HG02870 (cell line): ENCODE results near the gene KLC1.

Experiments used
- ATAC-seq: cut with Tn5 transposase; IDR thresholded peaks from one replicate; pipeline ENCODE4 v1.9.1; 2021; ENCODE audit warnings: mild to moderate bottlenecking, moderate library complexity; ENCODE audit not compliant: unreplicated experiment

Gene KLC1

DNA sequence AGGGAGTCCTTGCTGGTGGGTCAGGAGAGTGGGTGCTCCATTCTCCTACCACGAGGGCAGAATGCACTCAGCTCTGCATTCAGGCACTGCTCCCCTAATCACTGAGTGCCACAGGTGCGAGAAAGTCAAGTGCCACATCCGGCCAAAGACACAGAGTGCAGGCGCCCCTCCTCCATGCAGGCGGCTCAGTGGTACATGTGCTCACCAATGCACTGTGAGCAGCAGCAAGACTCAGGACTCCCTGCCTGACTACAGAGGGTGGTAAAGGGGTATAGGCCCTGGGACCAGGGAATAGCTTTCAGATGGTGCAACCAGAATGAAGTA, 119.5 kb downstream of the KLC1 start:
- no peak for ATAC-seq

DNA sequence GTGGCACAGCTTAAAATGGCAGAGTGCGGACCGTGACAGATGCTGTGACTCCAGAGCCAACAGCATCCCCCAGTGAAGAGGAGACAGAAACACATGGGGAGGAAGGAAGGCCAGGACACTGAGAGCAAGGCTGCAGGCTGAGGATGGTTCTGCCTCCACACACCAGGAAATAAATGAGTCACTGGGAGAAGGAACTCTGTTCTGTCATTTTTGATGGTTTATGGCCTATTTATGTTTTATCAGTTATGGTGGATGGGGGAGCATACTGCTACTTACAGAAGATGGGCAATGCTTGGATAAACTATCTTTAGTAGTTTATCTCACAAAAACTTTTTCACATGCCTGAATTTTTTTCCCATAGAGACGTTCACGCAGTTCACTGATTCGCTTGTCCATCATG, 120.4 kb downstream of the KLC1 start:
- ATAC-seq, result no peak

DNA sequence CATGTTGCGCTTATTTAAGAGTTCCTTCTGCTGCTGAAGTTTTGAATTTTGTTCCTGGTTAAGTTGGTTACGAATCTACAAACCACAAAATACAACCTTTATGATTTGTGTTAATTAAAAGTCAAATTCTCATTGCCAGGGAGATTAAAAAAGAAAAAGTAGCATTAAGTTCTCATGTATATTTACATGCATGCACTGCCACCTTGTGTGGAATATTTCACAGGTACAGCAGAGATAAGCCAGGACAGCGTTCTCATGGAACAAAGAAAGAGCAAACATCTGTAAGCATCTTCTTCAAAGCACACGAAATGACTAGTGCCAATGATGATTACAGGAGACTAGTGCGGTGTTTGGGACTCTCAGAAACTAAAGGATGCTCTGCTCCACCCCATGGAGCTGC, 120.8 kb downstream of the KLC1 start:
- no peak for ATAC-seq
